ENCODE results near the gene DMRT1.

Gene DMRT1

DNA sequence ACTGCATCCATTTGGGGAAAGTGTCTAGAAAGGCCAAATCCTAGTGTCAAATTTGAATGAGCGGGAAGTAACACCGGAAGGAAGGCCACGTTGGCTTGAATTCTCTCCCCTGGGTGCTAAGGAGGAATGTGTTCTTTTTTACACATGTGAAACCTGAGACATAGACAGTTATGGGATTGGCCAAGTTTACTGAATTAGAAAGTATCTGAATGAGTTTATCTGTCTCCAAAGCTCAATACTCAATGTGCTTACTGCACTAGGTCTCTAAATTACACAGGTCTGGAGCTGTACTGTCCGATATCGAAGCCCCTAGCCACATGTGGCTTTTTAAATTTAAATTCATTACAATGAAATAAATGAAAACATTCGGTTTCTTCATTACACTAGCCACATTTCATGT lies 6.0 kb downstream of the DMRT1 start:
- TF ChIP-seq EP300 (IDR thresholded peaks at IDR 0.05; ENCODE audit: borderline replicate concordance) (no peak), TAF1 (IDR thresholded peaks at IDR 0.05; ENCODE audit: low read depth) (no peak), CREB1 (IDR thresholded peaks at IDR 0.05; ENCODE audit: low read depth) (no peak)
- TF ChIP-seq, protein P1, sequence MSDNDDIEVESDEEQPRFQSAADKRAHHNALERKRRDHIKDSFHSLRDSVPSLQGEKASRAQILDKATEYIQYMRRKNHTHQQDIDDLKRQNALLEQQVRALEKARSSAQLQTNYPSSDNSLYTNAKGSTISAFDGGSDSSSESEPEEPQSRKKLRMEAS (IDR thresholded peaks at IDR 0.05): no peak

DNA sequence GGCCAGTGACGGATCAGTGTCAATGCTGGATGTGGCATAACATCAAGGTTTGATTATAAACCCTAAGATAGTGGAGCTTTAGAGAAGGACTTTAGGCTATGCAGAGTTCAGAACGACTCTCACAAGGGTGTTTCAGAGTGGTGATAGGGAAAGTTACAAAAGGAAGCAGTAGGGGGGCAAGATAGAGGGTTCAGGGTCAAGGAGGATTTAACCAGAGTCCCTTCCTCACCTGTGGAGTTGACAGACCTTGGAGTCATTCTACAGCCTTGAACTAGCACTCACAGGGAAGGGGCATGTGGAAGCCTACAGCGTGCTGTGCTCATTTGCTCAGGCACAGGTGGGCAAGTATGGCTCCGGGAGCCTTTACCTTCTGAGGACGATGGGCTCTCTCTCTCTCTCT lies 7.9 kb downstream of the DMRT1 start:
- TF ChIP-seq, protein P1 (IDR thresholded peaks at IDR 0.05): no peak
- TF ChIP-seq ZBTB7A (IDR thresholded peaks at IDR 0.05; ENCODE audit: low read depth) (no peak), EGR1 (IDR thresholded peaks at IDR 0.05) (no peak), CEBPB (IDR thresholded peaks at IDR 0.05) (no peak)

DNA sequence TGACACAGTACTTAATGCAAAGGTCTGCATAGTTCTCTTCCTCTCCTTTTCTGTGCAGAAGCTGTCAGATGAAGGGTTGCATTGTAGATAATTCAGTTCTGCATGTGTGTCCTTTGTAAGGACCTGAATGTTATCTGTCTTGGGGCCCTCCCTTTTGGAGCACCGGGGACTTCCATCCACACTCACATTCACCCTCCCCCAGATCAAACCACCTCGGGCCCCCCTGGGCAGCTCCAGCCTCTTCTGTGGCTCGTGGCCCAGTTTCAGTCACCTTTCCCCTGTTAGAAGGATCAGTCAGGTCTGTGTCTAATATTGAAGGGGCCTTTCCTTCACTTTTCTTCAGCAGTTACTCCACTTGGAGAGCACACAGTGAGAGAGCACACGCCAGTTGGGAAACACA lies 11.0 kb downstream of the DMRT1 start:
- TF ChIP-seq EGR1 (IDR thresholded peaks at IDR 0.05) (no peak), NFIC (IDR thresholded peaks at IDR 0.05) (no peak), TCF12 (IDR thresholded peaks at IDR 0.05; ENCODE audit: low read depth) (no peak), TAF1 (IDR thresholded peaks at IDR 0.05; ENCODE audit: low read depth) (no peak), FOXM1 (IDR thresholded peaks at IDR 0.05; ENCODE audit: borderline replicate concordance, low read depth) (no peak), RAD21 (IDR thresholded peaks at IDR 0.05; ENCODE audit: low read depth) (no peak), CEBPB (IDR thresholded peaks at IDR 0.05) (no peak), YY1 (IDR thresholded peaks at IDR 0.05; ENCODE audit: low read depth) (no peak), ZBTB7A (IDR thresholded peaks at IDR 0.05; ENCODE audit: low read depth) (no peak), EP300 (IDR thresholded peaks at IDR 0.05; ENCODE audit: borderline replicate concordance) (no peak), CREB1 (IDR thresholded peaks at IDR 0.05; ENCODE audit: low read depth) (no peak), TEAD4 (IDR thresholded peaks at IDR 0.05) (no peak)
- TF ChIP-seq, protein P2, sequence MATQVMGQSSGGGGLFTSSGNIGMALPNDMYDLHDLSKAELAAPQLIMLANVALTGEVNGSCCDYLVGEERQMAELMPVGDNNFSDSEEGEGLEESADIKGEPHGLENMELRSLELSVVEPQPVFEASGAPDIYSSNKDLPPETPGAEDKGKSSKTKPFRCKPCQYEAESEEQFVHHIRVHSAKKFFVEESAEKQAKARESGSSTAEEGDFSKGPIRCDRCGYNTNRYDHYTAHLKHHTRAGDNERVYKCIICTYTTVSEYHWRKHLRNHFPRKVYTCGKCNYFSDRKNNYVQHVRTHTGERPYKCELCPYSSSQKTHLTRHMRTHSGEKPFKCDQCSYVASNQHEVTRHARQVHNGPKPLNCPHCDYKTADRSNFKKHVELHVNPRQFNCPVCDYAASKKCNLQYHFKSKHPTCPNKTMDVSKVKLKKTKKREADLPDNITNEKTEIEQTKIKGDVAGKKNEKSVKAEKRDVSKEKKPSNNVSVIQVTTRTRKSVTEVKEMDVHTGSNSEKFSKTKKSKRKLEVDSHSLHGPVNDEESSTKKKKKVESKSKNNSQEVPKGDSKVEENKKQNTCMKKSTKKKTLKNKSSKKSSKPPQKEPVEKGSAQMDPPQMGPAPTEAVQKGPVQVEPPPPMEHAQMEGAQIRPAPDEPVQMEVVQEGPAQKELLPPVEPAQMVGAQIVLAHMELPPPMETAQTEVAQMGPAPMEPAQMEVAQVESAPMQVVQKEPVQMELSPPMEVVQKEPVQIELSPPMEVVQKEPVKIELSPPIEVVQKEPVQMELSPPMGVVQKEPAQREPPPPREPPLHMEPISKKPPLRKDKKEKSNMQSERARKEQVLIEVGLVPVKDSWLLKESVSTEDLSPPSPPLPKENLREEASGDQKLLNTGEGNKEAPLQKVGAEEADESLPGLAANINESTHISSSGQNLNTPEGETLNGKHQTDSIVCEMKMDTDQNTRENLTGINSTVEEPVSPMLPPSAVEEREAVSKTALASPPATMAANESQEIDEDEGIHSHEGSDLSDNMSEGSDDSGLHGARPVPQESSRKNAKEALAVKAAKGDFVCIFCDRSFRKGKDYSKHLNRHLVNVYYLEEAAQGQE (IDR thresholded peaks at IDR 0.05; ENCODE audit: low read depth): no peak
- TF ChIP-seq, protein P3, sequence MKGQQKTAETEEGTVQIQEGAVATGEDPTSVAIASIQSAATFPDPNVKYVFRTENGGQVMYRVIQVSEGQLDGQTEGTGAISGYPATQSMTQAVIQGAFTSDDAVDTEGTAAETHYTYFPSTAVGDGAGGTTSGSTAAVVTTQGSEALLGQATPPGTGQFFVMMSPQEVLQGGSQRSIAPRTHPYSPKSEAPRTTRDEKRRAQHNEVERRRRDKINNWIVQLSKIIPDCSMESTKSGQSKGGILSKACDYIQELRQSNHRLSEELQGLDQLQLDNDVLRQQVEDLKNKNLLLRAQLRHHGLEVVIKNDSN (IDR thresholded peaks at IDR 0.05): no peak
- TF ChIP-seq, protein P1 (IDR thresholded peaks at IDR 0.05): no peak

DNA sequence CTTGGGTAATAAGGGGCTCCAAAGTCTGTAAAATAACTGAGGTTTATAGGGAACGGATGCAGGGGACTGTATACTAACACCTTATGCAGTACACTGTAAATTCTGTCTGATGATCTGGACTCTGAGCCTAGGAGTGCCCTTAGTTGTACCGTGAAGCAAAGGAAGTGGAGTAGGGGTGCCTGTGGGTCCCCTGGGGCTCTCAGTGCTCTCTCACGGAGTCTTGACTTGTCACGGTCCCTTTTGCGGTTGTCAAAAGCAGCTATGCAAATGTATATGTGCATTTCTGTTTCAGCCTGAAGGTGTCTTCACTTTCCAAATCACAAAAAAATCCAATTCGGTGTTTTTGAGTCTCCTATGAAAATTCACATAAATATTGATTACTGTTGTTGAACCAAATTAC lies 17.8 kb downstream of the DMRT1 start:
- TF ChIP-seq, protein P2 (IDR thresholded peaks at IDR 0.05; ENCODE audit: low read depth): no peak
- no peak for TF ChIP-seq RAD21 (IDR thresholded peaks at IDR 0.05; ENCODE audit: low read depth)
- TF ChIP-seq TEAD4 (IDR thresholded peaks at IDR 0.05): no peak
- TF ChIP-seq CEBPB (IDR thresholded peaks at IDR 0.05): no peak
- TF ChIP-seq EP300 (IDR thresholded peaks at IDR 0.05; ENCODE audit: borderline replicate concordance): no peak
- no peak for TF ChIP-seq NFIC (IDR thresholded peaks at IDR 0.05)
- no peak for TF ChIP-seq TCF12 (IDR thresholded peaks at IDR 0.05; ENCODE audit: low read depth)
- TF ChIP-seq CREB1 (IDR thresholded peaks at IDR 0.05; ENCODE audit: low read depth): no peak
- TF ChIP-seq, protein P3 (IDR thresholded peaks at IDR 0.05): no peak
- no peak for TF ChIP-seq ZBTB7A (IDR thresholded peaks at IDR 0.05; ENCODE audit: low read depth)
- no peak for TF ChIP-seq FOXM1 (IDR thresholded peaks at IDR 0.05; ENCODE audit: borderline replicate concordance, low read depth)
- no peak for TF ChIP-seq EGR1 (IDR thresholded peaks at IDR 0.05)

DNA sequence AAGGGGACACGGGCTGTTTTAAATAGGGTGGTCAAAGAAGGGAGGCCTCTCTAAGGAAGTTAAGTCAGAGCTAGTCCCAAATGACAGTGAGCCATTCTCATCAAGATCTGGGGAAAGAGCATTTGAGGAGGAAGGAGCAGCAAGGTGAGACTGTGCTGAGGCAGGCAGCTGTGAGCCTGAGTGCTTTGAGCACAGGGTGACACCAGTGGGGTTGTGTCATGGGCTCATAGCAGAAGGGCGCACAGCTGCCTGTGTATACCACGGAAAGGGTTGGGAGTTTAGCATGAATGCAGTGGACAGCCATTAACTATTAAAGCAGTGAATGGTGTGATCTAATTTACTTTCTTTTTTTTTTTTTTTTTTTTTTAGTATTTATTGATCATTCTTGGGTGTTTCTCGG lies 19.2 kb downstream of the DMRT1 start:
- TF ChIP-seq EGR1 (IDR thresholded peaks at IDR 0.05) (no peak), TAF1 (IDR thresholded peaks at IDR 0.05; ENCODE audit: low read depth) (no peak), FOXM1 (IDR thresholded peaks at IDR 0.05; ENCODE audit: borderline replicate concordance, low read depth) (no peak), TCF12 (IDR thresholded peaks at IDR 0.05; ENCODE audit: low read depth) (no peak), TEAD4 (IDR thresholded peaks at IDR 0.05) (no peak), CEBPB (IDR thresholded peaks at IDR 0.05) (no peak), CREB1 (IDR thresholded peaks at IDR 0.05; ENCODE audit: low read depth) (no peak), RAD21 (IDR thresholded peaks at IDR 0.05; ENCODE audit: low read depth) (no peak), NFIC (IDR thresholded peaks at IDR 0.05) (no peak), EP300 (IDR thresholded peaks at IDR 0.05; ENCODE audit: borderline replicate concordance) (no peak), YY1 (IDR thresholded peaks at IDR 0.05; ENCODE audit: low read depth) (no peak)
- TF ChIP-seq, protein P1 (IDR thresholded peaks at IDR 0.05): no peak
- TF ChIP-seq, protein P2 (IDR thresholded peaks at IDR 0.05; ENCODE audit: low read depth): no peak

Measured in Ishikawa (cell line).